ENCODE measurements around the gene TPSG1. TPM values are rescaled to one million over a fixed set of nuclear protein-coding genes. Genes with fewer than 3 reads are reported as not detected.

Gene TPSG1
- total and polyA plus RNA-seq, 12 donors, result 0.06 to 0.37 TPM; not detected in 10

- 84 to 88% methylated on average over 12 of the region's 12 CpGs for WGBS, 2 donors
- Histone ChIP-seq H3K9me3 (no peaks in the 10 kb centered on the region), H3K4me1 (no peaks in the 10 kb centered on the region), H3K27me3 (no peaks in the 10 kb centered on the region), H3K27ac (no peak overlapping the region), H3K4me3 (no peak overlapping the region), H3K36me3 (no peaks in the 10 kb centered on the region)
- DNase-seq (no peak), ATAC-seq (no peak)
- TF ChIP-seq CTCF (IDR thresholded peaks at IDR 0.05), result no peak
- intact Hi-C loops (cut with DNase I), result no loop called here
Measured at GRCh38 chr16:1216296-1216619, 8.8 kb downstream of the TPSG1 start.

- Histone ChIP-seq H3K9me3 (no peaks in the 10 kb centered on the region), H3K4me1 (no peaks in the 10 kb centered on the region), H3K4me3 (no peak overlapping the region), H3K27me3 (no peaks in the 10 kb centered on the region), H3K27ac (no peak overlapping the region), H3K36me3 (no peaks in the 10 kb centered on the region)
- TF ChIP-seq CTCF (IDR thresholded peaks at IDR 0.05), result no peak
- ATAC-seq (no peak), DNase-seq (no peak)
- intact Hi-C loops (cut with DNase I), result no loop called here
- WGBS, 2 donors, result 75 to 84% methylated on average over 31 to 32 of the region's 32 CpGs
Measured at GRCh38 chr16:1215574-1216295, 9.3 kb downstream of the TPSG1 start.

- 79 to 85% methylated on average over 16 of the region's 16 CpGs for WGBS, 2 donors
- intact Hi-C loops (cut with DNase I), result no loop called here
- no peak for TF ChIP-seq CTCF (IDR thresholded peaks at IDR 0.05)
- H3K27me3 ChIP-seq, result no peaks in the 10 kb centered on the region
- no peaks in the 10 kb centered on the region for H3K36me3 ChIP-seq
- no peaks in the 10 kb centered on the region for H3K4me1 ChIP-seq
- DNase-seq, result no peak
- no peak overlapping the region for H3K4me3 ChIP-seq
- ATAC-seq, result no peak
- no peak overlapping the region for H3K27ac ChIP-seq
- no peaks in the 10 kb centered on the region for H3K9me3 ChIP-seq
Measured at GRCh38 chr16:1214719-1215118, 10.3 kb downstream of the TPSG1 start.

- no peak for TF ChIP-seq CTCF (IDR thresholded peaks at IDR 0.05)
- H3K27ac ChIP-seq, result no peak overlapping the region
- 85 to 88% methylated on average over 24 to 25 of the region's 25 CpGs for WGBS, 2 donors
- DNase-seq, result no peak
- no peaks in the 10 kb centered on the region for H3K36me3 ChIP-seq
- no peaks in the 10 kb centered on the region for H3K27me3 ChIP-seq
- H3K9me3 ChIP-seq, result no peaks in the 10 kb centered on the region
- intact Hi-C loops (cut with DNase I), result no loop called here
- no peak overlapping the region for H3K4me3 ChIP-seq
- H3K4me1 ChIP-seq, result no peaks in the 10 kb centered on the region
- ATAC-seq, result no peak
Measured at GRCh38 chr16:1213796-1214372, 11.2 kb downstream of the TPSG1 start.
